ENCODE results near the gene IGFL3. TPM values are rescaled to one million over a fixed set of nuclear protein-coding genes. Genes with fewer than 3 reads are reported as not detected.
A peak's percentile ranks its signal among the peaks of the same experiment; 100 is the strongest.

Gene IGFL3
- total RNA-seq, 1 experiment from 2014 or later: not detected

DNA sequence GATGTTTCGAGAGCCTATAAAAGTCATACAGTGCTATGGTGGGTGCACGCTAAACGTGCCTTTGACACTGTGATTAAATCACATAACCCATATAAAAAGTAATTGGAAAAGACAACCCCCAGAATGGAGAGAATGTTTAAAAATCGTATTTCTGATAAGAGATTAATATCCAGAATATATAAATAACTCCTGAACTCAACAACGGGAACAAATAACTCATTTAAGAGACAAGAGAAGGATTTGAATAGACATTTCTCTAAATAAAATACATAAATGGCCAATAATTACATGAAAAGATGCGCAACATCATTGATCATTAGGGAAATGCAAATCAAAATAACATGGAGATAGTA is 46.7 kb downstream of the IGFL3 start:
- no peak for DNase-seq (ENCODE audit: extremely low read depth, low read depth)

DNA sequence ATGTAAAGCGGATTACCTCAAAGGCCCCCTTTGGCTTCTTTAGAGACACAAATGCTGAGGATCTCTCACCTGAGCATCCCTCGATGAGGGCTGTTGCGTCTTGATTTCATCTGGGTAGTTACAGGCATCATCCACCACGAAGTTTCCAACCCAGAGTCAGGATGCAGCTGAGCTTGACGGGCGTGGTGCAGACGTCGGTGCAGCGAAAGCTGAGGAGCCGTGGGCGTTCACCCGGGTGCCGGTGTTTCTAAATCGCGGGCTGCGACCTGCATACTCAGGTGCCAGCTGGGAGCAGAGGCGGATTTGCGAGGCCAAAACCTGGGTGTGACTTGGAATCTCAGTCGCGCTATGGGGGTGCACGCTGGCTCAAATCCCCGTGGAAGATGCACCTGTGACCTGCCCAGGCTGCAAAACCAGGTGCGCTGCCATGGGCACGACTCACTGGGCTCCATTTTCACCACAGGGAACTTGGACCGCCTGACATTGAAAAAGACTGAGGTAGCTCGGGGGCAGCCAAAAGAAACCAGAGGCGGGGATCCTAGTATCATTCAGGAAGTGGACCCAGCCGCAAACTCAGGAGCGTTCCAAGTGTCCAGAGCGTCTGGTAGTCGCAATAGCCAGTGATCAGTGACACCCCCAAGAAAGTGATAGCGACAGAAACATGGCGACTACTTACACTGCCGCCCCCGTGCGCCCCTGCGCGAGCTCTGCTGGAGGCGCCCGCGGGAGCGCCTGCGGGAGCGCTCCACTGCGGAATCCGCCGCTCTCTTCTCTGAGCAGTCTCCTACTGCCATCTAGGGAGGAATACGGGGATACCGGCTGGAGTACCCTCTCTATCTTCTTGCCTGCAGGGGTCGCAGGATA is 47.3 kb downstream of the IGFL3 start:
- DNase-seq (ENCODE audit: extremely low read depth, low read depth): peak; percentile 82

DNA sequence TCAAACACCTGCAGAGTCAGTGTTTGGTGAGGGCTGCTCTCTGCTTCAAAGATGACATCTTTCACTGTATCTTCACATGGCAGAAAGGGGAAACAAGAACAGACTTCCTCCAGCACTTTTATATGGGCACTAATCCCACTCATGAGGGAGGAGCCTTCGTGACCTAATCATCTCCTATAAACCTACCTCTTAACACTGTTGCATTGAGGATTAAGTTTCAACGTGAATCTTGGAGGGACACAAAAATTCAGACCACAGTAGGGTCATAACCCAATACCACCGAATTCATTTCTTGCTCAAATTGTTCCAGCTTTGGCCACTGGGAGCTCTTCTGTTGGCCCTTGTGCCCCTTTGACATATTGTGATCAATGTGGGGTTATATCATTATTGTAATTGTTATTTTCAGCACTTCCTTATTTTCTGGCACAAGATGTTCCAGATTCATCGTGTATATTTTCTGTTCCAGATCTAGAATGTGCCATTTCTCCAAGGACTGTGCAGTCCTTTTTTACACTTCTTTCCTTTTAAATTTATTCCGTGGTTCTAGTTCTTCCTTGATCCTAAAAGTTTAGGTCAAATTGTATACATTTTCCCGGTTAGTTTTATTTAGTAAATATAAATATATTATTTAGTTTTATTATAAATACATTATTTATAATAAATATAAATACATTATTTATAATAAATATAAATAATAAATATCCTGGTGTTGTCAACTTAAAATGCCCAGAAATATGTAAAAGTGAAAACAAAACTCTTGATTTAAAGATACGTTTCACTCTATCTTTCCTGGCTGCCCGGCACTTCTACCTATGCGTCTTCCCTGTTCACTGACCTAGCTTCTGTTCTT is 48.2 kb downstream of the IGFL3 start:
- DNase-seq (ENCODE audit: extremely low read depth, low read depth): no peak

DNA sequence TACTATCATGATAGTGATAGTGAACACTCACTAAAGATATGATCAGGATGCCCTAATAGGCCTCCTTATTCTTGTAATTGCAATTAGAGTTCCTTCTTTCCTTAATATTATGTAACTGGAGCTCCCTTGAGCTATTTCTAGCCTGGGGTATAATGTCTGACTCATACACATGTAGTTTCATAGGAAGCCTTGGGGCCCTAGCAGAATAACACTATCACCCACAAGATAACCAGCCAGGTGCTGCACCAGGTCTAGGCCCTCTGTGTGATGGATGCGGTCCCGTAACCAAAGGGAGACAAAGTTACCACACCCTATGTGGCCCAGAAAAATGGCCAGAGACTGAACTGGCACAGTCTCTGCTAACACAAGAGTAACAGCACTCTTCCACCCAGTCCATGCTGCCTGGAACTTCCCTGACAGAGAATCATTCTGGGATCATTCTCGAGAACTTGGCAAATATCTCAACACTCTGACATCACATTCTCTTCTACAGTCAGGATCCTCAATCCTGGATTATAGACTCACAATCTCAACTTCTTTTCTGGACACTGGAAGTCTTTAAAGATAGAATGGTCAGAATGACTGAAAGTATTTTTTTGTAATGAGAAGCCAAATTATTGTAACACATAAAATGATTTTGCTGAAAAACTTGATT is 51.1 kb downstream of the IGFL3 start:
- no peak for DNase-seq (ENCODE audit: extremely low read depth, low read depth)

Other genes starting within 250 kb of the IGFL3 start
- 19.2 and 19.7 TPM in 2 replicates for gene IRF2BP1, start 238.5 kb downstream of the IGFL3 start, total RNA-seq (2014; rRNA removed; shearing (Covaris generic))
- 1.2 and 2.7 TPM in 2 replicates for gene MYPOP, start 222.1 kb downstream of the IGFL3 start, total RNA-seq (2014; rRNA removed; shearing (Covaris generic))
- gene NANOS2, start 209.9 kb downstream of the IGFL3 start, total RNA-seq (2014; rRNA removed; shearing (Covaris generic)): not detected in 2 replicates
- 0.06 TPM in 1 of 2 replicates, not detected in the other for gene NOVA2, start 150.8 kb downstream of the IGFL3 start, total RNA-seq (2014; rRNA removed; shearing (Covaris generic))
- gene CCDC61, start 129.2 kb downstream of the IGFL3 start, total RNA-seq (2014; rRNA removed; shearing (Covaris generic)): 1.5 and 3.7 TPM in 2 replicates
- not detected in 2 replicates for gene PGLYRP1, start 101.6 kb downstream of the IGFL3 start, total RNA-seq (2014; rRNA removed; shearing (Covaris generic))
- 0.25 TPM in 1 of 2 replicates, not detected in the other for gene IGFL4, start 83.7 kb downstream of the IGFL3 start, total RNA-seq (2014; rRNA removed; shearing (Covaris generic))
- gene IGFL2, start 23.6 kb upstream of the IGFL3 start, total RNA-seq (2014; rRNA removed; shearing (Covaris generic)): not detected in 2 replicates
- not detected in 2 replicates for gene IGFL1, start 105.1 kb upstream of the IGFL3 start, total RNA-seq (2014; rRNA removed; shearing (Covaris generic))
- gene HIF3A, start 172.4 kb upstream of the IGFL3 start, total RNA-seq (2014; rRNA removed; shearing (Covaris generic)): not detected in 2 replicates
- 35.0 and 41.2 TPM in 2 replicates for gene PPP5C, start 222.4 kb upstream of the IGFL3 start, total RNA-seq (2014; rRNA removed; shearing (Covaris generic))